ENCODE measurements around the gene BPIFA1. TPM values are rescaled to one million over a fixed set of nuclear protein-coding genes. Genes with fewer than 3 reads are reported as not detected.

BPIFA1 gene
- total and polyA plus RNA-seq, 4 donors = not detected

- 65% methylated on average over 5 of the region's 5 CpGs for WGBS
- no peaks in the 10 kb centered on the region for H3K36me3 ChIP-seq (ENCODE audit: control insufficient read depth in 4 of 4, insufficient read depth in 3 of 4, low read depth in 1 of 4, low read length in 3 of 4)
- H3K4me3 ChIP-seq (ENCODE audit: low read depth in 1 of 3, low read length in 3 of 3) = no peak overlapping the region
- H3K27ac ChIP-seq (ENCODE audit: low read depth in 1 of 2, low read length in 2 of 2) = no peak overlapping the region
- peaks cover 0 to 3% (median 0%) of the 10 kb centered on the region in 4 donors for H3K27me3 ChIP-seq (ENCODE audit: control insufficient read depth in 4 of 4, insufficient read depth in 4 of 4, low read length in 3 of 4)
- no peak overlapping the region for H3K9ac ChIP-seq (ENCODE audit: low read depth in 1 of 2, low read length in 2 of 2)
- DNase-seq (ENCODE audit: low spot score) = no peak
- TF ChIP-seq HNF4G (IDR thresholded peaks at IDR 0.05) = no peak
- no peak for TF ChIP-seq JUND (IDR thresholded peaks at IDR 0.05)
- TF ChIP-seq, protein P1, sequence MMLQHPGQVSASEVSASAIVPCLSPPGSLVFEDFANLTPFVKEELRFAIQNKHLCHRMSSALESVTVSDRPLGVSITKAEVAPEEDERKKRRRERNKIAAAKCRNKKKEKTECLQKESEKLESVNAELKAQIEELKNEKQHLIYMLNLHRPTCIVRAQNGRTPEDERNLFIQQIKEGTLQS (IDR thresholded peaks at IDR 0.05) = no peak
- no peak for TF ChIP-seq TAF1 (conservative IDR thresholded peaks at IDR 0.05)
- no peak for TF ChIP-seq MAX (IDR thresholded peaks at IDR 0.05)
- no peak for TF ChIP-seq EGR1 (IDR thresholded peaks at IDR 0.05; ENCODE audit: low read depth in 2 of 2)
- TF ChIP-seq ZBTB33 (IDR thresholded peaks at IDR 0.05) = no peak
- TF ChIP-seq YY1 (IDR thresholded peaks at IDR 0.05) = no peak
- no peak for TF ChIP-seq CTCF (IDR thresholded peaks at IDR 0.05; ENCODE audit: low read depth, low read length, missing input control)
- TF ChIP-seq GABPA (IDR thresholded peaks at IDR 0.05 in 1 of 2, conservative IDR thresholded peaks at IDR 0.05 in 1 of 2) = no peak
- no peak for TF ChIP-seq NR2F2 (IDR thresholded peaks at IDR 0.05)
- TF ChIP-seq REST (IDR thresholded peaks at IDR 0.05) = no peak
- no peak for TF ChIP-seq FOXA1 (IDR thresholded peaks at IDR 0.05)
- TF ChIP-seq RAD21 (IDR thresholded peaks at IDR 0.05) = no peak
- no peak for TF ChIP-seq RXRA (IDR thresholded peaks at IDR 0.05)
- no peaks in the 10 kb centered on the region for H3K4me1 ChIP-seq (ENCODE audit: control insufficient read depth in 4 of 4, insufficient read depth in 4 of 4, low read length in 3 of 4)
- no peaks in the 10 kb centered on the region for H3K9me3 ChIP-seq (ENCODE audit: control insufficient read depth in 4 of 4, low read length in 3 of 4)
These were observed 5.1 kb downstream of the BPIFA1 start for GRCh38 chr20:33240923-33241322.
